RPMI7951 (cell line): ENCODE results near the gene ADH1B. TPM values are rescaled to one million over a fixed set of nuclear protein-coding genes. Genes with fewer than 3 reads are reported as not detected.
A peak's percentile ranks its signal among the peaks of the same experiment; 100 is the strongest.
"Not testable (repeated sequence)": the region's sequence is repeated elsewhere in the genome, so short reads cannot be mapped to it uniquely, and the experiment has no call there.

ENCODE experiments used
- DNase-seq: peaks from one replicate; pipeline ENCODE4 v3.0.0-alpha.2; 2012; ENCODE audit warnings: low read depth
- total RNA-seq: library from RNA; depleted of rRNA; stranded (reverse); fragments of >200 nt; shearing (Covaris generic); gene quantifications from 2 replicates; pipeline ENCODE4 v1.2.3, GENCODE V29; 2014; rRNA removed

Gene ADH1B
- not detected in 2 replicates for total RNA-seq

- DNase-seq, result no peak
These were observed at the start of gene ADH1B for GRCh38 chr4:99321241-99322191. Gene ADH1B, minus strand, starts transcription at chr4:99321401. Its CDS starts 70 bp downstream, at chr4:99321331.

GRCh38 chr4:99367817-99368216, 46.6 kb upstream of the ADH1B start:
- not testable (repeated sequence) for DNase-seq

GRCh38 chr4:99366491-99366890, 45.3 kb upstream of the ADH1B start:
- no peak for DNase-seq

GRCh38 chr4:99362768-99363167, 41.6 kb upstream of the ADH1B start:
- no peak for DNase-seq

GRCh38 chr4:99361899-99362275, 40.7 kb upstream of the ADH1B start:
- no peak for DNase-seq

GRCh38 chr4:99361268-99361898, 40.2 kb upstream of the ADH1B start:
- no peak for DNase-seq

- no peak for DNase-seq
These were observed 38.4 kb upstream of the ADH1B start for GRCh38 chr4:99359480-99360204.

- DNase-seq, result no peak
These were observed 36.7 kb upstream of the ADH1B start for GRCh38 chr4:99357948-99358347.

GRCh38 chr4:99356992-99357391, 35.8 kb upstream of the ADH1B start:
- DNase-seq, result no peak

GRCh38 chr4:99356149-99356548, 34.9 kb upstream of the ADH1B start:
- DNase-seq, result not testable (repeated sequence)

GRCh38 chr4:99352602-99353537, 31.7 kb upstream of the ADH1B start, which contains the start of gene ADH1C:
Gene ADH1C, minus strand, starts transcription at chr4:99352746. Its CDS starts 71 bp downstream, at chr4:99352675.
- DNase-seq, result peak; percentile 29

- no peak for DNase-seq
These were observed 30.3 kb upstream of the ADH1B start for GRCh38 chr4:99351487-99351886.

GRCh38 chr4:99349338-99349737, 28.1 kb upstream of the ADH1B start:
- DNase-seq, result no peak

- not testable (repeated sequence) for DNase-seq
These were observed 21.4 kb upstream of the ADH1B start for GRCh38 chr4:99342624-99343023.

- no peak for DNase-seq
These were observed 20.2 kb upstream of the ADH1B start for GRCh38 chr4:99341426-99341825.

GRCh38 chr4:99339172-99339571, 18.0 kb upstream of the ADH1B start:
- no peak for DNase-seq

GRCh38 chr4:99336553-99336952, 15.4 kb upstream of the ADH1B start:
- no peak for DNase-seq

- no peak for DNase-seq
These were observed 13.7 kb upstream of the ADH1B start for GRCh38 chr4:99334880-99335279.

GRCh38 chr4:99330648-99331047, 9.4 kb upstream of the ADH1B start:
- no peak for DNase-seq

- no peak for DNase-seq
These were observed 8.7 kb upstream of the ADH1B start for GRCh38 chr4:99329876-99330275.

GRCh38 chr4:99324979-99325378, 3.8 kb upstream of the ADH1B start:
- DNase-seq, result peak; percentile 11
